ENCODE data around the gene GALNT13.

DNA sequence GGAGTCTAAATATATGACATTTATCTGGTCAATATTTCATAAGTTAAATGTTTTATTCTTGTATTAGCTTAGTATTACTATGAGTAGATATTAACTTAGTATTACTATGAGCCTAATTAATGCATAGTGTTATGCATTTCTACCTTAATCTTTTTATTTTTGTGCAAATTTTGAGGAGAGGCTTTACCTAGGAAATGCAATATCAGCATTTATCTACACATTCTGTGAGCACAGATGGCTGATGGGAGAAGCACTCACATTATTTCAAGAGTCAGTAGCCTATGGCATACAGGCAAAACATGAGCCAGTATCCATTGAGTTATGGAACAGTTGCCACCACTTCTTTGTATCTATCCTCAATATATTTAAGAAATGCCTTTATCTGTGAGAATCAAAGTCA, 422.1 kb downstream of the GALNT13 start:
- TF ChIP-seq, protein P1, sequence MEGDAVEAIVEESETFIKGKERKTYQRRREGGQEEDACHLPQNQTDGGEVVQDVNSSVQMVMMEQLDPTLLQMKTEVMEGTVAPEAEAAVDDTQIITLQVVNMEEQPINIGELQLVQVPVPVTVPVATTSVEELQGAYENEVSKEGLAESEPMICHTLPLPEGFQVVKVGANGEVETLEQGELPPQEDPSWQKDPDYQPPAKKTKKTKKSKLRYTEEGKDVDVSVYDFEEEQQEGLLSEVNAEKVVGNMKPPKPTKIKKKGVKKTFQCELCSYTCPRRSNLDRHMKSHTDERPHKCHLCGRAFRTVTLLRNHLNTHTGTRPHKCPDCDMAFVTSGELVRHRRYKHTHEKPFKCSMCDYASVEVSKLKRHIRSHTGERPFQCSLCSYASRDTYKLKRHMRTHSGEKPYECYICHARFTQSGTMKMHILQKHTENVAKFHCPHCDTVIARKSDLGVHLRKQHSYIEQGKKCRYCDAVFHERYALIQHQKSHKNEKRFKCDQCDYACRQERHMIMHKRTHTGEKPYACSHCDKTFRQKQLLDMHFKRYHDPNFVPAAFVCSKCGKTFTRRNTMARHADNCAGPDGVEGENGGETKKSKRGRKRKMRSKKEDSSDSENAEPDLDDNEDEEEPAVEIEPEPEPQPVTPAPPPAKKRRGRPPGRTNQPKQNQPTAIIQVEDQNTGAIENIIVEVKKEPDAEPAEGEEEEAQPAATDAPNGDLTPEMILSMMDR (IDR thresholded peaks at IDR 0.05), result no peak
- no peak for TF ChIP-seq POLR2A (IDR thresholded peaks at IDR 0.05)

All from testis (tissue), 2 donors.